H4 (cell line): ENCODE results near the gene KANK4. TPM values are rescaled to one million over a fixed set of nuclear protein-coding genes. Genes with fewer than 3 reads are reported as not detected.

Experiments
- DNase-seq: peaks from one replicate; pipeline ENCODE4 v3.0.0-alpha.2; 2015; ENCODE audit warnings: low spot score
- total RNA-seq: library from RNA; depleted of rRNA; stranded (reverse); fragments of >200 nt; shearing (Covaris generic); gene quantifications from 2 replicates; pipeline ENCODE4 v1.2.3, GENCODE V29; 2014

Gene KANK4
- total RNA-seq, 1 experiment from 2014 or later: not detected

- DNase-seq: no peak
Measured at GRCh38 chr1:62336995-62337705, 17.9 kb upstream of the KANK4 start.

DNA sequence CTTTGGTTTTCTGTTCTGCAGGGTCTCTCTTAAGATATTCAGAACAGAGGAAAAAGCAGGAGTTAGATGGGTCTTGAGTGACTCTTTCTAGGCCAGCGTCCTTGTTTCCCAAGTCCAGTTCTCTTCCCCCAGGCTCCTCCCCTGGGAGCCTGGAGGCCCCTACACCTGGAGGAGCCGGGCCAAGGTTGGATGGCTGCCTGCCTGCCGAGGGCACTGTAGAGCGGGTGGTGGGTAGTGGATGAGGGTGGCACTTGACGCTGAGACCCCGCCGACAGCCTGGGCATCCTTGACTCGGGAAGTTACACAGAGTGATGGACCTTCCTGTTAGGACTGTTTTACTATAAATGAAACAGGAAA, 17.4 kb upstream of the KANK4 start:
- DNase-seq: no peak

GRCh38 chr1:62335656-62336055, 16.4 kb upstream of the KANK4 start:
- DNase-seq: no peak

DNA sequence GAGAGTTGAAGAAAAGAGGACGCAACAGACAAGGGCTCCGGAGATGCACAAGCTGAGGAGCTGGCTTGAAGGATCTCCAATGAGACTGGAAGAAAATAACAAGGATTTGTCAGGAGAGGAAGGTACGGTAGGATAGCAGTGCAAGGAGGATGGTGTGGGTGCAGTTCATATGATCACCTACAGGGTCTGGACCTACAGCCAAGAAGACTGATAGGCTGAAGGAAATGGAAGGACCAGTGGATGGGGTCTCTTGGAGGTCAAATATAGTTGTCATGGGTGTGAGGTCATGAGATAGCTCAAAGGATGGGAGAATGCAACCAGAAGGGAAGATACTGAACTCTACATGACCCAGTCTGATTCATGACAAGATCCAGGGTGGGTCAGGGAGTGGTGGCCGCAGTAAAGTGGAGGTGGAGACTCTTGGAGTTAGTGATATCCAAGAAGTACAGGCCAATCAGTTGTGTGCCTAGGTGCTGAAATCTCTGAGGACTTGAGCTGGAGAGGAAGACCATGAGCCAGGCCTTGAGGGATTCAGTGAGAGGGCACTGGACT, 15.3 kb upstream of the KANK4 start:
- DNase-seq: no peak

DNA sequence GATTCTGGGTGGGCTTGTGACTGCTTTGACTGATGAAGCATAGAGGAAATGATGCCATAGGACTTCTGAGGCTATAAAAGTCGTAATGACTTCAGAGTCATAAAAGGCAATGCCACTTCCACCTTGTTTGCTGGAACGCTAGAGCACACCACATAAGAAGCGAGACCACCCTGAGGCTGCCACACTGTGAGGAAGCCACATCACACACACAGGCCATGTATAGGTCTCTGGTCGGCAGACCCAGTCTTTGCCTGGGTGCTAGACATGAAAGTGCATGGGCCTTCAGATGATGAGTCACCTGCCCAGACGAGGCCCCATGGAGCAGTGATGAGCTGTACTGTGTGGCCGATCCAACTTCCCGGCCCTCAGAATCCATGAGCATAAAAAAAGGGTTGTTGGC, 14.2 kb upstream of the KANK4 start:
- no peak for DNase-seq

- no peak for DNase-seq
Measured at GRCh38 chr1:62327360-62328055, 8.3 kb upstream of the KANK4 start.

DNA sequence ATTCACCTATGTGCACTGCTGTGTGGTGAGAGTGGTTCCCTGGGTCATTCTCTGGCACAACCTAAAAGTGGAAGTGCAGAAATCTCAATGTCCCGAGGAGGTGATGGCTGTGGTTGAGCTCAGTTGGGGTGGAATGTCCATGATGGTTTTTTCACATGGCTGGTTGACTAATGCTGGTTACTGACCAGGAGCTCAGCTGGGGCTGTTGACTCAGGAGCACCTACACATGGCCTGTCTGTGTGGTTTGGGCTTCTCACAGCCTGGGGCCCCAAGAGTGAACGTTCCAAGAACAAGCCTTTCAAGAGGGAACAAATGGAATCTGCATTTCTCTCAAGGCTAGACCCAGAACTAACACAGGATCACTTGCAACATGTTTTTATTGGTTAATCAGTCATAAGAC, 6.4 kb upstream of the KANK4 start:
- DNase-seq: peak; percentile 73

GRCh38 chr1:62325081-62325480, 5.8 kb upstream of the KANK4 start:
- DNase-seq: peak; percentile 58

- peak; percentile 78 for DNase-seq
Measured at GRCh38 chr1:62321446-62321845, 2.2 kb upstream of the KANK4 start.

DNA sequence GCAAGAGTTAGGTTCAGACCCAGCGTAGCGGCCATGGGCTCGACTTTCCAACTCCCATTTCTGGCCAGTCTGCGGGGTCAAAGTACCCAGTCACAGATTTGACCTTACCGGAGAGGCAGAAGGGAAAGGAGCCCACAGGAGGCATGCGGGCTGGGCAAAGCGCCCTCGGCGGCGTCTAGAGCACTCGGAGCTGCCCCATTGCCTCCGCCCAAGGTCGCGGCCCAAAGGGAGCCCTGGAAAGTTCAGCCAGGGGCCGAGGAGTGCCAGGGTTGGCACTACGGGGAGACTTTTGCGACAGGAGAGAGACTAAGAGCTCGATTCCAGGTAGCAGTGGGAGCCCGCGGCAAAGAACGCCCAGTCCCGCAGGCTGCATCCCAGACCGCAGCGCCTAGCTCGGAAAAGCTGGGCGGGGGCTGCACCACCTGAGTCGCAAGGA, 896 bp downstream of the KANK4 start:
- no peak for DNase-seq

GRCh38 chr1:62317021-62317768, 2.0 kb downstream of the KANK4 start:
- DNase-seq: no peak

GRCh38 chr1:62316135-62316534, 3.1 kb downstream of the KANK4 start:
- DNase-seq: no peak

DNA sequence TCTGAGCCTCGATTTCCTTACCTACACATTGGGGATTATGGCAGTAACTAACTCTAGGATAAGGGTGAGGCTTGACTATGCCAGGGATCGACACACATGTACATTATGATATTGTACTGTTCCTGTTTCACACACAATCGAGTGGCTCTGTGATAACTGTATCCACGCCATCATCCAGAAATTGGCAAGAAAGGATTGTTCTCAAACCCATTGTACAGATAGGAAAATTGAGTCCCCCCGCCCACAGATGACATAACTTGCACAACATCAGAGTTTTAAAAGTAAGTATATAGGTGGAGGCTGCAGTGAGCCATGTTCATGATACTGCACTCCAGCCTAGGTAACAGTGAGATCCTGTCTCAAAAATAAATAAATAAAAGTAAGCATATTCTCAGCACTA, 3.8 kb downstream of the KANK4 start:
- no peak for DNase-seq

DNA sequence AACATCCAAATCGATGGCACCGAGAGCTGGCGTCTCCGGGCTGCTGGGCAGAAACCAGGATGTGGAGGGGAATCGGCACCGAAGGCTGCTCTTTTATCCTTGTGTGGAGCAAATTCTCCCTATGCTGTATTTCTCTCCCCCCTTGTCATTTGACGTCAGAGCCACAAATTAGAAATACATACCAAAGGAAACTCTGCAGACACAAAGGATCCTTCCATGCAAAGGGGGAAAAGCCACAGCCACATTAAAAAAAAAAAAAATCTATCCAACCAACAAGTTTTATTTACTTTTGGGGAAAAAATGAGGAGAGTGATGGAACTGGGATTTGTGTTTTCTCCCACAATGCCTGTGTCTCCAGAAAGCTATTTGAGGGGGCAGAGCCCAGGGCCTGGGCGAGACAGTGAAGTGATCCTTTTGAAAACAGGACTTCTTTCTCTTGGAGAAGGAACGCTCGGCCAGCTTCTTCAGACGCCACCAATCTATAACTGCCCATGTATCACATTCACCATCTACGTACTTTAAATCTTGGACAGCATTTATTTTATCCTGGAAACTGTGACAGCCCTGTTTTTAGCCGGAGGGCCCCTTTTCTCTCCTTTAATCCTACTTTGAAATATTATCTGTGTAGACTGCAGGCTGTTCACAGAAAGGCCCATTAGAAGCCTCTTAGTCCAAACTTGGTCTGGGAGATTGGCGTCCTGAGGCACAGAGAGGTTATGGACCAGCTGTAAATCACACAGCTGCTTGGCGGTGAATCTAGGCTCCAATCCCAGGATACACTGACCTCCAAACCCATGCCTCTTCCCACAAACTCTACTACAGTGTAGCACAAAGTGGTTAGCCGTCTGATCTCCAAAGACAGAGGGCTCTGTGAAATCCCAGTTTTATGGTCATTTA, 4.5 kb downstream of the KANK4 start:
- no peak for DNase-seq

DNA sequence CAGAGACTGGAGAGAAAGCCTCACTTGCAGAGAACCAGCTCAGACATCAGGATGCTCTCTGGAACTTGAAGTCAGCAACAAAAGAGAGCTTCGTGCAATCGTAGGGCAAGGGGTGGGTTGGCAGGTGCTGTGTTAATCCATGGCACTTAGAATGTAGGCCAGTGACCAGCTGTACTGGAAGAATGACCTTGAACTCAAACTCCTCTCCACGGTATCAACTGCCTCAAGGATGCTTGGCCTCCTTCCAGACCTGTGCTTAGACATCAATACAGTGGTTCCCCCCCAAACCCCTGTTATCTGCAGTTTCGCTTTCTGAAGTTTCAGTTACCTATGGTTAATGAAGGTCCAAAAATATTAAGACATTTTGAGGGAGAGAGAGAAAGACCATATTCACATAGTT, 6.5 kb downstream of the KANK4 start:
- no peak for DNase-seq

DNA sequence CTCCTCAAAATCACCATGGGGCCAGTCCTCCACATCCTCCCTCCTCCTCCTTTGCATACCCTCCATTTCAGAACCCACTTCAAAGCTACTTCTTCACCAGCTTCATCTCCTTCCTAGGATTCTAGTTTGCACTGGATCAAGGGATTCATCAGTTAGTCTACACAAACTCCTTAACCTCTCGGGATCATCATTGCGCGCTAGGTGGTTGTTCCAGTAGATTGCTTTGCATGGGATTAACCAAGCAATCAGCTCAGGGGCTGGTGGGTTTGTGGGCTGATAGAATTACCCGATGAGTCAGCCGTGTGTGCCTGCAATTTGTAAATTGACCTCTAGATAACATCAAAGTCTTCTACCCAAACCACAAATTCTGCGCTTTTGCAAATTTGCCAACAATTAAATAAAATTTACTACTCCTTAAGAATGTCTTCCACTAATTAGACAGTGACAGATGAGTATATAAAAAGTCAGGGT, 7.7 kb downstream of the KANK4 start:
- peak; percentile 50 for DNase-seq

GRCh38 chr1:62309906-62310305, 9.3 kb downstream of the KANK4 start:
- DNase-seq: no peak

GRCh38 chr1:62308606-62309005, 10.6 kb downstream of the KANK4 start:
- DNase-seq: no peak

- no peak for DNase-seq
Measured at GRCh38 chr1:62307895-62308492, 11.2 kb downstream of the KANK4 start.

- no peak for DNase-seq
Measured at GRCh38 chr1:62307446-62307845, 11.8 kb downstream of the KANK4 start.

DNA sequence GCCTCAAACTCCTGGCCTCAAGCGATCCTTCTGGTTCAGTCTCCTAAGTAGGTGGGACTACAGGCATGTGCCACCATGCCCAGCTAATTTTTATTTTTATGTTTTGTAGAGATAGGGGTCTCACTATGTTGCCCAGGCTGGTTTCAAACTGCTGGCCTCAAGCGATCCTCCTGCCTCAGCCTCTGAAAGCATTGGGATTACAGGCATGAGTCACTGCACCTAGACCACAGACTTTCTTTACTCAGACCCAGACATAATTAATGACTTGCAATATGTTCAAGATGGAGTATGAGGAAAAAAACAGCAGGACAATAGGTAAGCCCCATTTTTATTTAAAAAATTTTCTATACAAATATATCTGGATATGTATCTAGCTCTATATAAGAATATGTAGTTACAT, 13.2 kb downstream of the KANK4 start:
- no peak for DNase-seq
